Bronchial epithelial cell (primary cell): ENCODE data around the gene SNX17. TPM values are rescaled to one million over a fixed set of nuclear protein-coding genes. Genes with fewer than 3 reads are reported as not detected.

ENCODE experiments used
- DNase-seq: peaks from one replicate; pipeline ENCODE4 v3.0.0-alpha.2; 2010; ENCODE audit warnings: low read depth
- FAIRE-seq: peaks from 2 replicates; lab custom pipeline; 2011; peaks lifted over from hg19 to GRCh38; lab: Jason Lieb, UNC
- H3K27me3 ChIP-seq: 2 replicates; pipeline ENCODE4 v1.5.1; 2011; ENCODE audit warnings: low read length; ENCODE audit not compliant: control insufficient read depth, insufficient read depth
- H3K36me3 ChIP-seq: 2 replicates; pipeline ENCODE4 v1.5.1; 2011; ENCODE audit warnings: low read length; ENCODE audit not compliant: control insufficient read depth, insufficient read depth
- H3K4me3 ChIP-seq: 2 replicates; pipeline ENCODE4 v1.5.1; 2011; ENCODE audit warnings: mild to moderate bottlenecking, low read depth, low read length, control low read depth
- total RNA-seq: library from RNA; depleted of rRNA; stranded (reverse); fragments of >200 nt; gene quantifications from 2 replicates; pipeline ENCODE4 v1.2.1, GENCODE V29; 2014
- TF ChIP-seq, protein P1 (sequence below): IDR thresholded peaks from 2 replicates; pipeline ENCODE4 v1.5.1; 2011; ENCODE audit warnings: mild to moderate bottlenecking, moderate library complexity, low read length, control low read depth, inconsistent platforms; ENCODE audit not compliant: insufficient read depth, severe bottlenecking

Gene SNX17, protein sequence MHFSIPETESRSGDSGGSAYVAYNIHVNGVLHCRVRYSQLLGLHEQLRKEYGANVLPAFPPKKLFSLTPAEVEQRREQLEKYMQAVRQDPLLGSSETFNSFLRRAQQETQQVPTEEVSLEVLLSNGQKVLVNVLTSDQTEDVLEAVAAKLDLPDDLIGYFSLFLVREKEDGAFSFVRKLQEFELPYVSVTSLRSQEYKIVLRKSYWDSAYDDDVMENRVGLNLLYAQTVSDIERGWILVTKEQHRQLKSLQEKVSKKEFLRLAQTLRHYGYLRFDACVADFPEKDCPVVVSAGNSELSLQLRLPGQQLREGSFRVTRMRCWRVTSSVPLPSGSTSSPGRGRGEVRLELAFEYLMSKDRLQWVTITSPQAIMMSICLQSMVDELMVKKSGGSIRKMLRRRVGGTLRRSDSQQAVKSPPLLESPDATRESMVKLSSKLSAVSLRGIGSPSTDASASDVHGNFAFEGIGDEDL
- total RNA-seq: 99.3 and 102 TPM in 2 replicates

DNA sequence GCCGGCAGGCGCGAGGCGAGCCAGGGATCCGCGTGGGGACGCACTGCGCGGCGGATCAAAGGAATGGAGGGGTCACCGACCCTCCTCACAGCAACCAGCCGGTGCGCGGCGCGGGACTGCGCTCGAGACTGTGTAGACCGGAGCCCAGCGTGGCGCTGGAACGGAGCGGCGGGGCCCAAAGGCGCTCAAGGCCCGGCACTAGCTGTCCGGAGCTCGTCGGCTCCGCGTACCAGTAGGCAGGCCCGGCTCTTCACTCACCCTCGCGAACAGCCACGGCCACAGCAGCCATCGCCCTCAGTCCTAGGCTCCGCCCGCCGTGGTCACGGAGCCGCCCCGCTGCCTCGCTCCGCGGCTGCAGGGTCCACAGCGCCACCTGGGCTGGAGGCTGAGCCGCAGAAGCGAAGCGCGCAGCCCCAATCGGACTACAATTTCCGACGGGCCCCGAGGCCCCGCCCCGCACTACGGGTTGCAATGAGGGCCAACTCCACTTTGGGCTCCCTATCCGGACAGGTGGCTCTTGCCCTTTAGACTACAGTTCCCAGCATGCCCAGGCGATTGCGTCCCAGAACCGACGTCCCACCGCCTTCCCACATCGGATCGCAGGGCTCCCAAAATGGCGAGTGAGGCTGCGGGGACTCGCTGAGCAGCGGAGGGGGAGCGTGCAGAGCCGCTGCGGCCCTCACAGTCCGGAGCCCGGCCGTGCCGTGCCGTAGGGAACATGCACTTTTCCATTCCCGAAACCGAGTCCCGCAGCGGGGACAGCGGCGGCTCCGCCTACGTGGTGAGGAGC, at the start of gene SNX17, which contains the start of gene EIF2B4:
SNX17 (plus strand) TSS at position 591 of the 790 bp plus-strand sequence; CDS start at position 719, 128 bp downstream.
EIF2B4 (minus strand) TSS at position 313 of the 790 bp plus-strand sequence; CDS start at position 289, 24 bp downstream.
- DNase-seq (peak; percentile 97), FAIRE-seq (no peak)
- peak within 1 kb of the TSS; percentile 98 for H3K4me3 ChIP-seq
- TF ChIP-seq, protein P1, sequence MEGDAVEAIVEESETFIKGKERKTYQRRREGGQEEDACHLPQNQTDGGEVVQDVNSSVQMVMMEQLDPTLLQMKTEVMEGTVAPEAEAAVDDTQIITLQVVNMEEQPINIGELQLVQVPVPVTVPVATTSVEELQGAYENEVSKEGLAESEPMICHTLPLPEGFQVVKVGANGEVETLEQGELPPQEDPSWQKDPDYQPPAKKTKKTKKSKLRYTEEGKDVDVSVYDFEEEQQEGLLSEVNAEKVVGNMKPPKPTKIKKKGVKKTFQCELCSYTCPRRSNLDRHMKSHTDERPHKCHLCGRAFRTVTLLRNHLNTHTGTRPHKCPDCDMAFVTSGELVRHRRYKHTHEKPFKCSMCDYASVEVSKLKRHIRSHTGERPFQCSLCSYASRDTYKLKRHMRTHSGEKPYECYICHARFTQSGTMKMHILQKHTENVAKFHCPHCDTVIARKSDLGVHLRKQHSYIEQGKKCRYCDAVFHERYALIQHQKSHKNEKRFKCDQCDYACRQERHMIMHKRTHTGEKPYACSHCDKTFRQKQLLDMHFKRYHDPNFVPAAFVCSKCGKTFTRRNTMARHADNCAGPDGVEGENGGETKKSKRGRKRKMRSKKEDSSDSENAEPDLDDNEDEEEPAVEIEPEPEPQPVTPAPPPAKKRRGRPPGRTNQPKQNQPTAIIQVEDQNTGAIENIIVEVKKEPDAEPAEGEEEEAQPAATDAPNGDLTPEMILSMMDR: peak; percentile 93
- H3K36me3 ChIP-seq: peaks cover 29% of the 10 kb centered on the region
- H3K27me3 ChIP-seq: no peaks in the 10 kb centered on the region

DNA sequence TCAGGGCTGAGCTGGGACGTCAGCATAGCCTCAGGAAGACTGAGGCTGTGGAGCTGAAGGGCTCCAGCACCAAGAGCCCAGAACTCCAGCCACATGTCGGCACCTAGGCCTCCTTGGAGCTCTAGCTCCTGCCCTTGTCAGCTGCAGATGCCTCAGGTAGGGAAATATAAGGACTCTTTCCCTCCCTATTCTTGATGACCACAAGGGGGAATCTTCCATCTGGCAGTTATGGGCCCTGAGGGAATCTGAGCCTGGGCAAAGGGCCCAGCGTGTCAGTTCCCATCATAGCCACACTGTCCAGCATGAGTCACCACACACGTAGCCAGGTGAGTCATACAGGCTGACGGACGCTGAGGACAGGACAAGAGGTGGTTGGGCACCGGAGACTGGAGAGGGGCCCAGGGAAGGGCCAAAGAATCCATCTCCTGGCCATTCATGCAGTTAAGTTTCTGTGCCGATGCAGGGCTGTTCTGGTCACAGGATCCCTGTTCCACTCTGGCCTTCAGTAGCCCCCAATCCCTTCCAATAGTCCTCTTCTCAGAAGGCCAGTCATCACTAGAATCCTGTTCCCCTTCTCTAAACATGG, 49.4 kb upstream of the SNX17 start:
- no peak overlapping the region for H3K4me3 ChIP-seq
- H3K27me3 ChIP-seq: no peaks in the 10 kb centered on the region
- TF ChIP-seq, protein P1: peak; percentile 66
- FAIRE-seq (no peak), DNase-seq (peak; percentile 98)
- no peaks in the 10 kb centered on the region for H3K36me3 ChIP-seq

DNA sequence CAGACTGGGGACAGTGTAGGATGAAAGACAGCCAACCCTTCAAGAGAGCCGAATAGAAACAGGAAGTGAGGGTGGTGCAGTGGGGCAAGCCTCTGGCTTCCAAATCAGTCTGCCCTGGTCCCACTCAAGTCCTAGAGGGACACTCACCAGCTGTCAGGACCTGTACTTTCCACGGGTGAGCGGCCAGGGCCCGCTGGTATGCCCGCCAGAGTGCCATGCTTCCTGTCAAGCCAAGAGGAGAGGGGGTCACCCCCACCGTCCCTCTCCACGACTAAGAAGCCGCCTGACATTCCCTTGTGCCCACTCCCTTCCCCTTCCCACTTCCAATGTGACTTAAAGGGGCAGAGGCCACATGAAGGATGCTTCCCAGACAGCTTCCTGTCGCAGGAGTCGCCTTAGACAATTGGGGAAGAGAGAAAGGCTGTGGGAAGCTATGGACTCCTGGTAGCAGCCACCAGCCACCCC, 48.1 kb upstream of the SNX17 start:
- Histone ChIP-seq H3K36me3 (peaks cover 10% of the 10 kb centered on the region), H3K27me3 (no peaks in the 10 kb centered on the region), H3K4me3 (peak overlapping the region; percentile 90)
- TF ChIP-seq, protein P1: no peak
- peak; percentile 15 for DNase-seq
- no peak for FAIRE-seq

DNA sequence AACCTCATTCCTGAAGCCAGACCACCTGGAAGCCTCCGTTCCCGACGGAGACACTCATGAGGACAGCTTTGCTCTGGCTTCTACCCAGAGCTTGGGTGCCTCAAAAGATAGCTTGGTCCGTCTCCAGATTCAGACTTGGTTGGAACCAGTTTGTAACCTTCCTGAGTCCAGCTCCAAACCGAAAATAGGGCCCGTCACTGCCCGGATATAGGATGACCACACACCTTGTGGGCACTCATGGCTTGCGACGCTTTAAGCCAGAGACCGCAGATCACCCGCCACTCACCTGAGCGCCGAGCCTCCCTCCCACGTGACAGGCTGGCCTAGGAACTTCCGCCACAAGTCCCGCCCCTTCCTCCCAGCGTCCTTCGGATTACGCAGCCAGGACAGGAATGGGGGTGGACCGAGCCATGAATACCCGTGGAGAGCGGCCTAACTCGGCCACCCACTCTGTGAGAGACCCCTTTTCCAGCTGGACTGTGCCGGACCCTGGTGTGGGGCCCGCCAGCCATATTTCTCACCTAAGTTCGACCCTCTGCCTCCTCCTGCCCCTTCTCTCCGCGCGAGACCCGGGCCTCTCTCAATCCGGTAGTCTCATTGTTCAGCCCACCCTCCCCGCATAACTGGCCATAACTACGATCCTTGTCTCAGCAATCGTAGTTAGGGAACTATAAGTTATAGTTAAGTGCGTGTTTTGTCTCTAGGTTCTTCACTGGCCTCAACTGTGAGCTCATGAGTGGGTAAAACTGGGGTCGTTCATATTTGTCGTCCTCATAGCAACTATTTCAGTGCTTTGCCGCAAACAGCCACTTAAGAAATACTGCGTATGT, 47.4 kb upstream of the SNX17 start, which contains the start of gene MPV17:
MPV17 (minus strand) TSS at position 332 of the 830 bp plus-strand sequence. CDS start 580 bp downstream, outside the sequence.
- DNase-seq (peak; percentile 87), FAIRE-seq (no peak)
- TF ChIP-seq, protein P1: no peak
- H3K27me3 ChIP-seq: no peaks in the 10 kb centered on the region
- peak within 1 kb of the TSS; percentile 90 for H3K4me3 ChIP-seq
- H3K36me3 ChIP-seq: peaks cover 11% of the 10 kb centered on the region
